ENCODE results near the gene EXOSC1.

EXOSC1 gene

GRCh38 chr10:97459111-97459510, 13.3 kb upstream of the EXOSC1 start:
- no peak for DNase-seq (ENCODE audit: low read depth)
- H3K4me3 ChIP-seq (replicated peaks; ENCODE audit: low read depth, low read length): no peak overlapping the region
- TF ChIP-seq CTCF (IDR thresholded peaks at IDR 0.05; ENCODE audit: low read length, missing control alignments): no peak

GRCh38 chr10:97456686-97457065, 10.9 kb upstream of the EXOSC1 start:
- DNase-seq (ENCODE audit: low read depth): no peak
- no peak overlapping the region for H3K4me3 ChIP-seq (replicated peaks; ENCODE audit: low read depth, low read length)
- TF ChIP-seq CTCF (IDR thresholded peaks at IDR 0.05; ENCODE audit: low read length, missing control alignments): no peak

- no peak for DNase-seq (ENCODE audit: low read depth)
- no peak overlapping the region for H3K4me3 ChIP-seq (replicated peaks; ENCODE audit: low read depth, low read length)
- TF ChIP-seq CTCF (IDR thresholded peaks at IDR 0.05; ENCODE audit: low read length, missing control alignments): no peak
These were observed 10.4 kb upstream of the EXOSC1 start for GRCh38 chr10:97456034-97456685.

GRCh38 chr10:97454330-97455036, 8.7 kb upstream of the EXOSC1 start:
- H3K4me3 ChIP-seq (replicated peaks; ENCODE audit: low read depth, low read length): no peak overlapping the region
- DNase-seq (ENCODE audit: low read depth): peak; percentile 62
- TF ChIP-seq CTCF (IDR thresholded peaks at IDR 0.05; ENCODE audit: low read length, missing control alignments): no peak

- TF ChIP-seq CTCF (IDR thresholded peaks at IDR 0.05; ENCODE audit: low read length, missing control alignments): no peak
- no peak for DNase-seq (ENCODE audit: low read depth)
These were observed 6.5 kb upstream of the EXOSC1 start for GRCh38 chr10:97452352-97452751.

GRCh38 chr10:97451605-97452004, 5.8 kb upstream of the EXOSC1 start:
- no peak for DNase-seq (ENCODE audit: low read depth)
- H3K4me3 ChIP-seq (replicated peaks; ENCODE audit: low read depth, low read length): no peak overlapping the region
- TF ChIP-seq CTCF (IDR thresholded peaks at IDR 0.05; ENCODE audit: low read length, missing control alignments): no peak

More at GRCh38 chr10:97452352-97452751, 6.5 kb upstream of the EXOSC1 start:
- H3K4me3 ChIP-seq (replicated peaks; ENCODE audit: low read depth, low read length): no peak overlapping the region
